Stomach smooth muscle (tissue), 2 donors: Measurements from ENCODE around the gene TMCC1.
A peak's percentile ranks its signal among the peaks of the same experiment; 100 is the strongest.
"Not testable (repeated sequence)": the region's sequence is repeated elsewhere in the genome, so short reads cannot be mapped to it uniquely, and the experiment has no call there.

ENCODE experiments used
- H3K27ac ChIP-seq: one replicate; pipeline ENCODE4 v1.7.0; 2013; ENCODE audit warnings: mild to moderate bottlenecking, low read length, inconsistent platforms
- H3K27me3 ChIP-seq, 2 donors: one replicate each; pipeline ENCODE4 v1.7.0; 2013; ENCODE audit warnings: low read length in 2 of 2; ENCODE audit not compliant: insufficient read depth in 2 of 2, control insufficient read depth in 1 of 2
- H3K36me3 ChIP-seq, 2 donors: one replicate each; pipeline ENCODE4 v1.7.0; 2013; ENCODE audit warnings: low read length in 2 of 2; ENCODE audit not compliant: control insufficient read depth in 2 of 2, insufficient read depth in 2 of 2
- H3K4me1 ChIP-seq: one replicate; pipeline ENCODE4 v1.7.0; 2013; ENCODE audit warnings: low read length; ENCODE audit not compliant: control insufficient read depth, insufficient read depth
- H3K4me3 ChIP-seq, 2 donors: one replicate each; pipeline ENCODE4 v1.7.0; 2013; ENCODE audit warnings: low read length in 2 of 2
- H3K9ac ChIP-seq, 2 donors: one replicate each; pipeline ENCODE4 v1.7.0; 2013; ENCODE audit warnings: low read length in 2 of 2, mild to moderate bottlenecking in 1 of 2
- H3K9me3 ChIP-seq, 2 donors: one replicate each; pipeline ENCODE4 v1.7.0; 2013; ENCODE audit warnings: low read length in 2 of 2; ENCODE audit not compliant: control insufficient read depth in 2 of 2
- donor health status: healthy.
- donor health status: Pancreatic carcinoma.

TMCC1 gene

DNA sequence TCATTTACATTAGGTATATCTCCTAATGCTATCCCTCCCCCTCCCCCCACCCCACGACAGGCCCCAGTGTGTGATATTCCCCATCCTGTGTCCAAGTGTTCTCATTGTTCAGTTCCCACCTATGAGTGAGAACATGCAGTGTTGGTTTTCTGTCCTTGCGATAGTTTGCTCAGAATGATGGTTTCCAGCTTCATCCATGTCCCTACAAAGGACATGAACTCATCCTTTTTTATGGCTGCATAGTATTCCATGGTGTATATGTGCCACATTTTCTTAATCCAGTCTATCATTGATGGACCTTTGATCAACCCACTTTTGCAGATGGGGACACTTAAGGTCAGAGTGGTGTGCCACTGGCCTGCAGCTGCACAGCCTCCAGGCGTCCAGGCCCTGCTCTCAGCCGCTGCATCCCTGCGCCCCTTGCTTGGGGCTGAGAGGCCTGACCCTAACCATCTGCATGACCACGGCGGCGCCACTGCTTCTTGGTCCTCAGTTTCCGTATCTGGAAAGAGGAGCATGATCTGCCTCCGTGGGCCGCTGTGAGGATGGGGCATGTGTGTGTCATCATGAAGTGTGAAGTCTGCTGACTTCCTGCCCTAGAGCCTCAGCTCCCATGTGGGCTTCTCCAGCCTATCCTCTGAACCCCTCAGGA lies 282.6 kb downstream of the TMCC1 start:
- H3K9ac ChIP-seq, H3K4me3 ChIP-seq, H3K9me3 ChIP-seq, H3K27ac ChIP-seq, H3K36me3 ChIP-seq, H3K27me3 ChIP-seq: not testable (repeated sequence)
- H3K4me1 ChIP-seq = peaks cover 38% of the 10 kb centered on the region

DNA sequence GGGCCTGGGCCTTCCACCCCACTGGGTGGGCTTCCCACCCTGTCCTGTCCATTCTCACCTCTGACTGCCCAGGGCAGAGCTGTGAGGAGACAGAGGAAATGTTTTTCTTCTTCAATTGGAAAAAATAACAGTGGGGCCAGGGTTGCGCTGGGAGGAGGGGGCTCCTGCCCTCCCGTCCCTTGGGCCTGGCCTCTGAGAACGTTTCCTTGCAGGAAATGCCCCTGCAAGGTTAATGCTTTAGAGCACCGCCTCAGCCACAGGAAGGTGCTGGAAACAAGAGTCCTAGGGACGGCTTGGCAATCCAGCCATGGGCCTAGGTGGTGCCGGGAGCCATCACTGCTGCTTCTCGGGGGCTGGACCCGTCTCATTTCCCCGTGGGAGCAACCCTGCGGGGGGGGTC lies 283.2 kb downstream of the TMCC1 start:
- no peaks in the 10 kb centered on the region for H3K9me3 ChIP-seq
- H3K4me1 ChIP-seq = peaks cover 42% of the 10 kb centered on the region
- no peak overlapping the region for H3K9ac ChIP-seq
- no peak overlapping the region for H3K27ac ChIP-seq
- H3K27me3 ChIP-seq = peaks cover 0 to 11% of the 10 kb centered on the region in 2 donors
- no peak overlapping the region for H3K4me3 ChIP-seq
- H3K36me3 ChIP-seq = no peaks in the 10 kb centered on the region

DNA sequence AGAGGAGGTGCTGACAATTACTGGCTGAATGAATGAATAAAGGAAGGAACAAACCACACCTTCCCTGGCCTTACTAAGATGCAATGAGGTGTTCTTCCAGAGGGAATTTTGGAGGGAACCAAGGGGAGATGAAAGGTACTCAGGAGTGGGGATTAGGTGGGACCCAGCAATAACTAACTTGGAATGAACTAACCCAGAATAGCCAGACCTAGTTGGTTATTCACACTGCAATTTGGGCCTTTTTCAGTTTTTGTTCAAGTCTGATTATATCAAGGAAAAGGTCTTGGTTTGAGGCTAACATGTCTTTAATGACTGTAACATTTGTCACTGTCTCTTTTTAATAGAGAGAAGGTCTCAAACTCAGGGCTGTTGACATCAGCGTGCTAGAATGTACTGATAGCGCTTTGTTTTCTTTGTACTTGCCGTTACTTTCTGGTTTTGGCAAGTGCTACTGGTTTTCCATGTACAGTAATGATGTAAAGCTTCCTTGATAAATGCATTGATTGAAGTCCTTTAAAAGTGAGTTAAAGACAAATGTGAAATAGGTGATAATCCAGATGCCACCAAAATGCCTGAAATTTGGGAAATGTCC lies 283.8 kb downstream of the TMCC1 start:
- no peak overlapping the region for H3K4me3 ChIP-seq
- no peak overlapping the region for H3K9ac ChIP-seq
- no peak overlapping the region for H3K27ac ChIP-seq
- H3K4me1 ChIP-seq = peaks cover 46% of the 10 kb centered on the region
- H3K36me3 ChIP-seq = no peaks in the 10 kb centered on the region
- peaks cover 2 to 14% of the 10 kb centered on the region in 2 donors for H3K27me3 ChIP-seq
- H3K9me3 ChIP-seq = no peaks in the 10 kb centered on the region

DNA sequence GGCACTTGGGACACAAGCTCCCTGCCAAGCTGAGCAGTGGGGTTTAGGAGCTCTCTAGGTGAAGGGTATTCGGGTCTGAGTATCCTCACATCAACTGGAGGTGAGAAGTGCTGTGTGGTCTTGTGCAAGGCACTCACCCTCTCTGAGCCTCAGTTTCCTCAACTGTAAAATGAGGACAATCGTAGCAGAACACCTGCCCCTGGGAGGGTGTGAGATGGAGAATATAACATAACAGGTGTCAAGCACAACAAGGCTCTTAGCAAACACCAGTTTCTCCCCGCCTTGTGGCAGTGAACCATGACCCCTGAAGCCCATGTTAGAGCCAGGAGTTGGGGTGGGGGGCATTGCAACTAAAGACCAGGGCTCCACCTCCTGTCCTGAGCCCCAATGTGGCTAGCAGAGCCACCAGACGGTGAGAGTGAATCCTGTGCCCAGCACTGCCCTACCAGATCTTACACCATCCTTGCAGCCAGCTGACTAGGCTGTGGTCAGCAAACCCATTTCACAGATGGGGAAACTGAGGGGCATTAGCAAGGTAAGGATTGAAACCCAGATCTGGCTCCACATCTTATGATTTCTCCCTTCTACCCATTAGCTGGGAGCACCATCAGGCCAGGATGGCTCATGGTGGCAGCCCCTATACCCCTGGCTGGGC lies 284.4 kb downstream of the TMCC1 start:
- peaks cover 5 to 20% of the 10 kb centered on the region in 2 donors for H3K27me3 ChIP-seq
- H3K36me3 ChIP-seq = no peaks in the 10 kb centered on the region
- no peak overlapping the region for H3K9ac ChIP-seq
- peaks cover 47% of the 10 kb centered on the region for H3K4me1 ChIP-seq
- no peak overlapping the region for H3K4me3 ChIP-seq
- H3K27ac ChIP-seq = no peak overlapping the region
- H3K9me3 ChIP-seq = no peaks in the 10 kb centered on the region

DNA sequence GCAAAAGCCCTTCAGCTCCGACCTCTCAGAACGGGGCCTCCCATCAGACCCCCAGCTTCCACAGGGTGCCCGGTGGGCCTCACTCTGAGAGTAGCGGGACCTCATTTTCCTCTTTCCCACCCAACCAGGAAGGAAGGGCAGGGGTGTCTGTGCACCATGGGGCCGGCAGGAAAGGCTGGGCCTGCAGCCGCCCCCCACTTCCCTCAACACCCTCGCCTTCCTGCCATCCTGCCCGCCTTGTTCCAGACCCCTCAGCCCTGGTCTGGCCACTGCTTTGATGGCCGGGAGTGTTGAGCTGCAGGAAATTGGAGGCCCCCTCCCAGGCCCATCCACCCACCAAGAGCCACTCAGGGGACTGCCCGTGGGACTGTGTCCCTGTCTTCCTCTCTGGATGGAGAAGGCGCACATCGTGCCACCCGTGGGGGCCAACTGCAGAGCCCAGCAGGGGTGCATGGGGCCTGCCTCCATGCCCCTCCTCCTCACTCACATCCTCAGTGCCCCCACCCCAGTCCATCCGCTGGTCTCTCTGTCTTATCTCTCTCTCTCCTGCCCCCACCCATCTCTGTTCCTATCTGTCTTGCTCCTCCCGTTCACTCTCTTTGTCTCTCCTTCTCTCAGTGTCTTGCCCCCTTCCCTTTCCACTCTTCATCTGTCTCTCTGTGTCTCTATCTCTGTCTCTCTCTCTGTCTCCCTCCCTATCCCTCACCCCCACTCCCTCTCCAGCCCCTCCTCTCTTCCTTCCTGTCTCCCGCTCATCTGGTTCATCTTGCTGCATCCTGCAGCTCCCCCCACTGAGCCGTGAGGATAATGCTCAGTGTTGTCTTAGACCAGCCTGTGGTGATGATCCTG lies 285.2 kb downstream of the TMCC1 start:
- peak overlapping the region; percentile 73 for H3K27ac ChIP-seq
- H3K4me1 ChIP-seq = peaks cover 46% of the 10 kb centered on the region
- H3K4me3 ChIP-seq = peak overlapping the region in 1 of 2 donors; percentile 72
- H3K9ac ChIP-seq = no peak overlapping the region
- H3K9me3 ChIP-seq = no peaks in the 10 kb centered on the region
- H3K36me3 ChIP-seq = no peaks in the 10 kb centered on the region
- peaks cover 5 to 20% of the 10 kb centered on the region in 2 donors for H3K27me3 ChIP-seq

DNA sequence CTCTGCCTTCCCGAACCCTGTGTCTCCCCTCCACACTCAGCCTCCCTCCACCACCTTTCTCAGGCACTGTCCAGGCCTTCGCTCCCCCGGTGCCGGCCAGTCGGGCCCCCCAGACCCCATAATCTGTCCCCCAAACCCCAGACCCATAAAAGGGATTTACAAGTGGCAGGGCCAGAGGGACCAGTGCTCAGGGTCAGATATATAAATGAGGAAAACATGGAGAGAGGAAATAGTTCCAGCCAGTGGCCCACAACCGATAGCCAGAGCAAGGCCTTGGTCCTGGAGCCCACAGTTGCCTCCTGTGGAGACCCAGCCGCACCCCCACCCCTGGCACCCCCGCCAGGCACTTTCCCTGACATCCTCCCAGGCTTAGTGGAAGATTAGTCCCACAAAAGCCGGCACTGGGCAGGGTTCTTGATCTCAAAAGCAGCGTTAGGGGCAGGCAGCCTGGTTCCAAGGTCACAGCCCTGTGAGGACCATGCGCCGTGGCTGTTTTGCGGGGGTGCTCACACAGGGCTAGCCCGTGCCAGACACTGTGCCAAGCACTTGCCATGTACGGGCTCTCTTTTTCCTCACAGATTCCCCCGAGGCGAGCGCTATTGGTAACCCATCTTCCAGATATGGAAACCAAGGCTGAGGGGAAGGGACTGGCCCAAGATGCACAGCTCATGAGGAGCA lies 286.0 kb downstream of the TMCC1 start:
- H3K9ac ChIP-seq = peak overlapping the region; percentile 55
- H3K27ac ChIP-seq = peak overlapping the region; percentile 73
- H3K4me1 ChIP-seq = peaks cover 43% of the 10 kb centered on the region

DNA sequence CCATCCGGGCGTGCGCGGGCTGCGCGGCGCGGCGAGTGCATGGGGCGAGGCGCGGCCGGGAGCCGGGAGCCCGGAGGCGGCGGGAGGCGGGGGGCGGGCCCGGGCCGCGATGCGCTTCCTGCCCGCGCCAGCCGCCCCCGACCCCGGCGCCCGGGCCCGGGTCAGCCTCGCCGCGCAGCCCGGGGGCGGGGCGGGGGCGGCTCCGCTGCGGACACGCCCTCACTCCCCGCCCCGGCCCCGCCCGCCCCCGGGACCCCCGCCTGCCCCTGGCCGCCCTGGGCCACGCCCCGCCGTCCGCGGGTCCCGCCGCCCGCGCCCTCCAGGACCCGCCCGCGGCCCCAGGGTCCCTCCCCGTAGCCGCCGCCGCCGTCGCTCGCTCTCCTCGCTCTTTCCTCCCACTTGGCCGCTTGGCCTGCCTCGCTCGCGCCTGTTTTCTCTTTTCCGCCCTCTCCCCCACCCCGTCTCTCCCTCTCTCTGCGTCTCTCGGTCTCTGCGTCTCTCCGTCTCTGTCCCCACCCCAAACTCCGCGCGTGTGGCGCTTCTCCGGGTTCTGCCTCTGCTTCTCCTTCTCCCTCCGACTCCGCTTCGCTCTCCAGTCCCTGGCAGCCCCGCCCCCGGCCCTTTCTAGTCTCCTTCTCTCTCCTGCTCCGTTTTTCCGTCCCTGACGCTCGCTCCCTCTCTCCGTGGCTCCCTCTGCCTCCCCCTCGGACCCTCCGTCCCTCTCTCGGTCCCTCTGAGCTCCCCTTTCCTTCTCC lies 286.7 kb downstream of the TMCC1 start, which contains the start of gene PLXND1:
Gene PLXND1, minus strand, starts transcription at position 41 of the 755 bp plus-strand sequence. Its CDS starts 37 bp downstream, at position 4.
- Histone ChIP-seq H3K36me3 (no peaks in the 10 kb centered on the region), H3K9me3 (no peaks in the 10 kb centered on the region), H3K9ac (peak within 1 kb of the TSS; percentile 55), H3K4me3 (peak within 1 kb of the TSS; percentile 59 to 76), H3K27ac (peak within 1 kb of the TSS; percentile 73), H3K4me1 (peaks cover 40% of the 10 kb centered on the region), H3K27me3 (peaks cover 5 to 20% of the 10 kb centered on the region in 2 donors)

More for the DNA sequence above, 286.0 kb downstream of the TMCC1 start:
- no peaks in the 10 kb centered on the region for H3K9me3 ChIP-seq
- peak overlapping the region in 1 of 2 donors; percentile 72 for H3K4me3 ChIP-seq
- peaks cover 5 to 20% of the 10 kb centered on the region in 2 donors for H3K27me3 ChIP-seq
- H3K36me3 ChIP-seq = no peaks in the 10 kb centered on the region

DNA sequence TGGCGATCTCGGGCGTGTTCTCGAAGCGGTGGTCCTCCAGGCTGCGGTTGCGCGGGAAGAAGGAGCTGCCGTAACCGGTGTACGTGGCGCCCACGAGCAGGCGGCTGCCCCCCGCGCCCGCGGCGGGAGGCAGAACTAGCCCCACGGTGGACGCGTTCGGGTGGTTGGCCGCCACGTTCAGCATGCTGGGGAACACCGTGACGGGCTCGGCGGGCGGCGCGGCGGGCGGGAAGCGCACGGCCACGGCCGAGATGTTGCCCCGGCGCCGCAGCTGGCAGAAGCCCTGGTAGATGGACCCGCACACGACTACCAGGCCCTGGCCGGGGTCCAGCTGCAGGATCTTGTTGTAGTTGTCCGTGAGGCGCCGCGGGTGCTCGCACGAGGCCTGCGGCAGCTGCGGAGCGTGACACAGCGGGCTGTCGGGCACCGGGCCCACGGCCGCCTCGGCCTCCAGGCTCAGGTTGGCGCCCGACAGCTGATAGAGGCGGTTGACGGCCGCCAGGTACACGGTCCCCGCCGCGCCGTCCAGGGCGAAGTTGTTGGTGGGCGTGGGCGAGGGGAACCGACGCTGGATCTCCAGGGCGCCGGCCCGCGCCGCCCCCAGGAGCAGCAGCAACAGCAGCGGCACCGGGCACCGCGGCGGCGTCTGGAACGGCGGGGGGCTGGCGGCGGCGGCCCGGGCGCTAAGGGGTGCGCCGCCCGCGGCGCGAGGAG lies 287.4 kb downstream of the TMCC1 start:
- no peaks in the 10 kb centered on the region for H3K9me3 ChIP-seq
- peaks cover 40% of the 10 kb centered on the region for H3K4me1 ChIP-seq
- peaks cover 5 to 20% of the 10 kb centered on the region in 2 donors for H3K27me3 ChIP-seq
- H3K27ac ChIP-seq = no peak overlapping the region
- peak overlapping the region; percentile 59 to 76 for H3K4me3 ChIP-seq
- no peaks in the 10 kb centered on the region for H3K36me3 ChIP-seq
- H3K9ac ChIP-seq = peak overlapping the region in 1 of 2 donors; percentile 28

DNA sequence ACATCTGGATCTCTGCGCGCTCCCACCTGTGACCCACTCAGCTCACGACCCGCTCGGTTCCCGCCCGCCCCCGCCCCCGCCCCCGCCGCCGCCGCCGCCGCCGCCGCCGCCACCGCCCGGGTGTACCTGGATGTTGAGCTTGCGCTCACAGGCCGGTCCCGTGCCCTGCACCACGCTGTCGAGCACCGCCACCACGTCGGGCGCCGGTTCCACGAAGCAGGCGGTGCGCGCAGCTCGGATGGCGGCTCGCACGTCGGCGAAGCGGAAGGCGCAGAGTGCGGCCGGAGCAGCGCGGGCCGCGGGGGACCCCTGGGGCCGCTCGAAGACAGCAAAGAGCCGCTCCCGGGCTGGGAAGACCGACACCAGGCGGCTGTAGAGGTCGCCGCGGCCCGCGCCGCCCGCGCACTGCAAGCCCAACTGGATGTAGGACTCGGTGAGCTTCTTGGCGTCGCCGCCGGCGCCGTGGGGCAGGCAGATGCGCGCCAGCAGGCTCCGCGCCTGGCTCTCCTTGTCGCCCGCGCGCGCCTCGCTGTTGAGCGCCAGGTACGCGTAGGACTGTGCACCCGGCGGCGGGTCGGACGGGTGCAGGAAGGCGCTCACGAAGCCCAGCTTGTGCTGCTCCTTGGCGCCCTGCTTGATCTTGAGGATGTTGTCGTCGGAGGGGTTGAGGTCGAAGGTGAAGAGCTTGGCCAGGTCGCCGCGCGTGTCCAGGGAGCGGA lies 288.1 kb downstream of the TMCC1 start:
- Histone ChIP-seq H3K4me3 (peak overlapping the region; percentile 59 to 76), H3K36me3 (no peaks in the 10 kb centered on the region), H3K9me3 (no peaks in the 10 kb centered on the region), H3K9ac (no peak overlapping the region), H3K27ac (no peak overlapping the region), H3K27me3 (peaks cover 5 to 20% of the 10 kb centered on the region in 2 donors), H3K4me1 (peaks cover 46% of the 10 kb centered on the region)
